Upper lobe of right lung (tissue), 1 donor: ENCODE data around the gene RPP38. TPM values are rescaled to one million over a fixed set of nuclear protein-coding genes. Genes with fewer than 3 reads are reported as not detected.

ENCODE experiments used
- ATAC-seq: fragments of 200-7000 bp; cut with Tn5 transposase; one replicate; pipeline ENCODE4 v1.9.1; 2020; ENCODE audit warnings: mild to moderate bottlenecking, moderate library complexity
- DNase-seq: peaks from one replicate; pipeline ENCODE4 v3.0.0-alpha.2; 2020
- H3K27ac ChIP-seq: fragments of 200-600 bp; one replicate; pipeline ENCODE4 v1.8.0; 2022
- H3K27me3 ChIP-seq: fragments of 200-600 bp; one replicate; pipeline ENCODE4 v1.8.0; 2022; ENCODE audit warnings: mild to moderate bottlenecking
- H3K36me3 ChIP-seq: fragments of 200-600 bp; one replicate; pipeline ENCODE4 v1.8.0; 2022
- H3K4me1 ChIP-seq: fragments of 200-600 bp; one replicate; pipeline ENCODE4 v1.8.0; 2022
- H3K4me3 ChIP-seq: fragments of 200-600 bp; one replicate; pipeline ENCODE4 v1.8.0; 2022; ENCODE audit warnings: mild to moderate bottlenecking
- H3K9me3 ChIP-seq: fragments of 200-600 bp; one replicate; pipeline ENCODE4 v1.8.0; 2022
- intact Hi-C: fragments of 100-400 bp; cut with DNase I; formaldehyde crosslinking; loops from one replicate; pipeline ENCODE4 v1.11.0; 2022
- total RNA-seq: library from RNA; stranded (reverse); fragmentation: NEBNext Ultra II Directional; extraction: Animal tissue kit (Norgen Biotek cat#: 25700); gene quantifications from one replicate; pipeline ENCODE4 v1.2.1, GENCODE V29; 2021
- TF ChIP-seq, protein P1 (sequence below): fragments of 200-600 bp; IDR thresholded peaks from one replicate; pipeline ENCODE4 v1.8.0; 2022; ENCODE audit warnings: antibody characterized with exemption
- donor health status: DM: no; HTN: yes; CAD: no; lungs with severe emphysema.

RPP38 gene
- total RNA-seq, 1 donor from 2014 or later, result 15.3 TPM

DNA sequence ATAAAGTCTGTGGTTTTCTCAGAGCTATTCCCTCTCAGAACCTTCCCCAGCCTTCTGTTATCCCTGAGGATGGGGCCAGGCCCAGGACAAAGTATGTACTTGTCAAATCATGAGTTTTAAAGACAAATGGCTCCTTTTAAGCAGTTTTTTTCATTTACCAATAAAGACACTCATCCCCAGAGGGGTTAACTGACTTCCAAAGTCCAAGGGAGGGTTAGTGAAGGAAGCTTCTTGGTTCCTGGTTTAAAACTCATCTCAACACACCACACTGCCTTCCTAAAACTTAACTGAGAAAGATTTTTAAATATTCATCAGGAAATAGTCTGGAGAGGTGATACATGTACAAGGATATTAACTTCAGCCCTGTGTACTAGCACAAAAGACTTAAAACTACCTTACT, 55.4 kb downstream of the RPP38 start:
- no peak overlapping the region for H3K4me3 ChIP-seq
- H3K4me1 ChIP-seq, result no peaks in the 10 kb centered on the region
- intact Hi-C loops, result no loop called here
- H3K36me3 ChIP-seq, result no peaks in the 10 kb centered on the region
- no peaks in the 10 kb centered on the region for H3K9me3 ChIP-seq
- ATAC-seq (no peak), DNase-seq (no peak)
- no peaks in the 10 kb centered on the region for H3K27me3 ChIP-seq
- no peak overlapping the region for H3K27ac ChIP-seq
- TF ChIP-seq, protein P1, sequence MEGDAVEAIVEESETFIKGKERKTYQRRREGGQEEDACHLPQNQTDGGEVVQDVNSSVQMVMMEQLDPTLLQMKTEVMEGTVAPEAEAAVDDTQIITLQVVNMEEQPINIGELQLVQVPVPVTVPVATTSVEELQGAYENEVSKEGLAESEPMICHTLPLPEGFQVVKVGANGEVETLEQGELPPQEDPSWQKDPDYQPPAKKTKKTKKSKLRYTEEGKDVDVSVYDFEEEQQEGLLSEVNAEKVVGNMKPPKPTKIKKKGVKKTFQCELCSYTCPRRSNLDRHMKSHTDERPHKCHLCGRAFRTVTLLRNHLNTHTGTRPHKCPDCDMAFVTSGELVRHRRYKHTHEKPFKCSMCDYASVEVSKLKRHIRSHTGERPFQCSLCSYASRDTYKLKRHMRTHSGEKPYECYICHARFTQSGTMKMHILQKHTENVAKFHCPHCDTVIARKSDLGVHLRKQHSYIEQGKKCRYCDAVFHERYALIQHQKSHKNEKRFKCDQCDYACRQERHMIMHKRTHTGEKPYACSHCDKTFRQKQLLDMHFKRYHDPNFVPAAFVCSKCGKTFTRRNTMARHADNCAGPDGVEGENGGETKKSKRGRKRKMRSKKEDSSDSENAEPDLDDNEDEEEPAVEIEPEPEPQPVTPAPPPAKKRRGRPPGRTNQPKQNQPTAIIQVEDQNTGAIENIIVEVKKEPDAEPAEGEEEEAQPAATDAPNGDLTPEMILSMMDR, result no peak

Other genes with a start within 250 kb of the RPP38 start
- gene SUV39H2, start 218.5 kb upstream of the RPP38 start, total RNA-seq, result 4.5 TPM
- gene DCLRE1C, start 143.3 kb upstream of the RPP38 start, total RNA-seq, result 11.3 TPM
- gene MEIG1, start 138.0 kb upstream of the RPP38 start, total RNA-seq, result not detected
- gene OLAH, start 53.4 kb upstream of the RPP38 start, total RNA-seq, result 0.93 TPM
- not detected for gene ACBD7, start 8.6 kb upstream of the RPP38 start, total RNA-seq
- 12.4 TPM for gene NMT2, start 71.3 kb downstream of the RPP38 start, total RNA-seq